ENCODE results near the gene CHCHD6.
A peak's percentile ranks its signal among the peaks of the same experiment; 100 is the strongest.

Gene CHCHD6

DNA sequence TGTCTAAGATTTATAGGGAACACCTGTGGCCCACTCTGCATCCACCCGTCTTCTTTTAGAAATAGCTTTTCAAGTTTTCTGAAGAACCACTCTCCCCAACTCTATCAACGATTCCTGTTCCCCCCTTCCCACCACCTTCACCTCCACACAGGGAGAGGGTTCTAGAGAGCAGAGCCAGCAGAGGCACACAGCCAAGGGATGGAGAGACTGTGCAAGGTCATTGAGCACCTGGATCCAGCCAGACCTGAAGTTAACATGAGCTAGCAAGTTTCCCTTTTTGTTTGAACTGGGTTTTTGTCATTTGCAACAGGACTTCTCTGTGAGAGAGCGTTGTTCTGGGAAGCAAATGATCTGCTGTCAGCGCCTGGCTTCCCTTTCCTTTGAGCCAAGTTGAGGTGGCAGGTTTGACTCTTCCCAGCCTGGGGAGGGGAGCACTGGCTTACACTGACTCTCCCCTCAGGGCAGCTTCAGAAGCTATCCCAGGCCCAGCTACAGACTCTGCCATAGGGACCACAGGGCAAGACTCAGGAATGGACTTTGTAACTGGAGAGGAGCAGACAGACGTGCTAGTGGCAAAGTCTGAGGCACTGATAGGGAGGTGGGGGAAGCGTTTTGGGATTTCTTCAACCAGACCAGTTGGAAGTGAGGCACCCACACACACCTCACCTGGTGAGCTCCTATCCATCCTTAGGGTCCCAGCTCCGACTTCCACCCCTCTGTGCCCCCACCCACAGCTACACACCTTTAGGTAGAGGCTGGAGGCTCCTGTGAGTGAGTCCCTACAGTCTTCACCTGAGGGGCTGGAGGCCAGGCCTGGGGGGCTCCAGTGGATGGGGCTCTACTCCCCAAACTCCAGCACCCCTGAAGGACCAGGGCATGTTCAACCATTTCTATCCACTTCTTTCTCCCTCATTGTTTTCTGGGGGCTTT lies 259.5 kb downstream of the CHCHD6 start:
- DNase-seq: no peak

DNA sequence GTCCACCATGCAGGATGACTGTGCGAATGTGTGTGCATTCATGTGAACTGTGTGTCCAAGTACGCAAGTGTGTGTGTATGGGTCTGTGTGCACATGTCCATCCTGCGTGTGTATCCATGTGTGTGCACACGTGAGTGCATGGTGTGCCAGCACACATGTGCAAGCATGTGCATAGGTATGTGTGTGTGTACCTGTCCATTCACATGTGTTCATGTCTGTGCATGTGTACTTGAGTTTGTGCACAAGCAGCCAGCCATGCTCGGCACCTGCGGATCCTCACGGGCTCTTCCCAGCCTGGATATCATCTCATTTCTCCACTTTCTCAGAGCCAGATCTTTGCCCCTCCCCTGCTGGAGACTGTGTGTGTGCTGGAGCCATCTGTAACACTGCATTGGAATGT lies 260.2 kb downstream of the CHCHD6 start:
- no peak for DNase-seq

DNA sequence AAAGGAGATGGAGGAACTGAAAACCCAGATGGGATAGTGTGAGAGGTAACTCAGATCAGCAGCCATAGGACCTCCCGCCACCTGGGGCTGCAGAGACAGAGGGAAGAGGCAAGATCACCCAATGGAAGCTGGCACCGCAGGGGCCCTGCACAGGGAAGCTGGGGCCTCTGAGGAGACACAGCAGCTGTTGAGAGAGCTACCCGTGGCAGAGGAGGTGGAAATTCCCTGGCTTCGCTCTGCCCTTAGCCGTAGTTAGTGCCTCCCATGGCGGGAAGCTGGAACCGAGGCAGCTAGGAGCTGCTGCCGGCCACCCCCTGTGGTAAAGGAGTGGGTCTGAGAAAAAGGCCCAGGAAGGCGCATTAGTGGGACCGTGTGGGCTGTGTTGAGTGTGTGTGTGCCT lies 260.9 kb downstream of the CHCHD6 start:
- no peak for DNase-seq

DNA sequence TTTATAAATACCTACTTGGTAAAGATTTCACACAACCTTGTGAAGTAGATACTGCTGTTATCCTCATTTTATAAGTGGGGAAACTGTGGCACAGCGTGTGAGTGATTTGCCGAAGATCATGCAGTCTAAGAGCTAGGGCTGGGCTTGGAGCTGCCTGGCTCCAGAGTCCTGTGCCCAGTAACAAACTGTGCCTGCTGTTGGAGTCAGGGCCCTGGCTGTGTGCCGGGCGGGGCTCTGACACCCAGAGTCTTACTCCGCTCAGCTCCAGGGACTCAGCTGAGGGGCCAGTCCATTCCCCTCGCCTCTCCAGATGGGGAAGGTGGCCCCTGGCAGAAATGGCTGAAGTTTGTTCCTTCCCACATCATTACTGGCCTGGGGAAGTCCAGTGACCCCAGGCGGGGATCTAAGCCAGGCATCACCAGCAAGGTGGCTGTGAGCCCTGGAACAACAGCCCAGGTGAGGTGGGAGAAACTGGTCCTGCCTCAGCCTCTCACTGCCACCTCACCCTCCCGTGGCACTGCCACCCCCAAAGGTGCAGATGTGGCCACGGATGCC lies 261.6 kb downstream of the CHCHD6 start:
- DNase-seq: no peak

DNA sequence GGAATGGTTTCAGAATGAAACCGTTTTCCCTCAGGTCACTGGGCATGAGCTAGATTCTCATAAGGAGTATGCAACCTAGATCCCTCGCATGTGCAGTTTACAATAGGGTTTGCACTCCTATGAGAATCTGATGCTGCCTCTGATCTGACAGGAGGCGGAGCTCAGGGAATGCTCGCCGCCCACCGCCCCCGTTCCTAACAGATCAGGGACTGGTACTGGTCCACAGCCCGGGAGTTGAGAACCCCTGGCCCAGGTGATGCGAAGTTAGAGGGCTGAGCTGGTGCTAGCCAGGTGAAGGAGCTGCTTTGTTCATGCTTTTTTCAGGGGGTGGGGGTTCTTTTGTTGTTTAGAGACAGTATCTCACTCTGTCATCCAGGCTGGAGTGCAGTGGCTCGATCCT lies 263.3 kb downstream of the CHCHD6 start:
- DNase-seq: no peak

DNA sequence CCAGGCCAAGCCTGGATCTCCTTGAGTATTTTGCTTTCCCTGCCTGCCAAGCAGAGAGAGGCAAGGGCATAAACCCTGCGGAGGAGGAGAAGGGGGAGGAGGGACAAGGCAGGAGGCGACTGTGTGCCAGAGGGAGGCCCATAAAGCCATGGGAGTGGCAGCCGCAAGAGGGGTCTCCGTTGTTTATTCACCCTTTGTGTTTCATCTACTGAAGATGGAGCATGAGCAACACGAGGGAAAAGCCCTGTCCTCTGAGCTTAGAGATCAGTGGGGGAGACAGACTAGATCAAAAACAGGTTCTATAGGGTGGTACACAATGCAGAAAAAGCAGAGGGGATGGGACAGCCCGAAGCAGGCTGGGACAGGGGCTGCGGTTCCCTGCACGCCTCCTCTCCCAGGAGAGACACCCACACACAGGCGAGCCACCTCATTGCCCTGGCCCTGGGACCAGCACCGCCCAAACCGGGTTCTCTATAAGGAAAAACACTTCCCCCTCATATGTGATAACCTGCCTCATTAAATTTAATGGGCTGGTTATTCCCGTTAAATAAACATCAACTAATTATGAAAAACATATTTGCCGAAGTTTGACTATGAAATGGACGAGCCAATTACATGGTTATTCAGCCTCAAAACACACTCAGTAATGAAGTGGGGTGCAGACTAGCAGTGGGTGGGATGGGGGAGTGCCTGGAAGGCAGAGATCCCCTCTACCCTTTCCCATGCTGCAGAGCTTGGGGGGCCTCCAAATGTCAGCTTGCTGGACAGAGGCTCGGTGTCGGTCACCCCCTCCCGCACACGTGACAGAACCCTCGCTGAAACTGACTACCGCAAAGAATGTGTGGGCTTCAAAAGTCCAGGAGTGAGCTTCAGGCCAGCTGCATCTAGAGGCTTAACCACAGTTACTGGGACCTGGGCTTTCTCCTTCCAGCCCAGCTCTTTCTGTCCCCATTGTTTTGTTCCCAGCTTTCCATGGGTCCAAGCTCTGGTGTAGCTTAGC lies 264.7 kb downstream of the CHCHD6 start:
- DNase-seq: no peak

DNA sequence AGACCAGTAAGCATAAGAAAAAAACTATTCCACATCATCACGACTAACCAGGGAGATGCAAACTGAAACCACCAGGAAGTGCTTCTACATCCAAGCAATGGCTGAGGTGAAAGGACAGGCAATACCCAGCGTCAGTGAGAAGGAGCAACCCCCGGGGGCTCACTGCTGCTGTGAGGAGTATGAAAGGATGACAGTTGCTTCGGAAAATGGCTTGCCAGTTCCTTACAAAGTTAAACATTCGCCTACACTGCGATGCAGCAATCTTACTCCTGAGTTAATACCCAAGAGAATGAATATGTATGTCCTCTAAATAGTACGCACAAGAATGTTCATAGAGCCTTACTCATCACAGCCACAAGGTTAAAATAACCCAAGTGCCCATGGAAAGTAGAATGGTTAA lies 265.5 kb downstream of the CHCHD6 start:
- no peak for DNase-seq

DNA sequence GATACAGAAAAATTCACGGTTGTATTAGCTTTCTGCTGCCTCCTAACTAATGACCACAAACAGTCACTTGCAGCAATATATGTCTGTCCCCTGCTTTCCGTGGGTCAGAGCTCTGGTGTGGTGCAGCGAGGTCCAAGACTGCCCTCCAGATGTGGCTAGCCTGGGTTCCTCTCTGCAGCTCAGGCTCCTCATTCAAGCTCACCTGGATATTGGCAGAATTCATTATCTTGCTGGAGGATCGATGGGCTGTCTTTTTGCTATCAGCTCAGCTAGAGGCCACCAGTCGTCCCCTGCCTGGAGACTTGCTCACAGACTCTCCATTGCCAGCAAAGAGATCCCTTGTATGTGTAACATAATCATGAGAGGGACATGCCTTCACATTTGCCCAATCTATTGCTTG lies 266.1 kb downstream of the CHCHD6 start:
- no peak for DNase-seq

DNA sequence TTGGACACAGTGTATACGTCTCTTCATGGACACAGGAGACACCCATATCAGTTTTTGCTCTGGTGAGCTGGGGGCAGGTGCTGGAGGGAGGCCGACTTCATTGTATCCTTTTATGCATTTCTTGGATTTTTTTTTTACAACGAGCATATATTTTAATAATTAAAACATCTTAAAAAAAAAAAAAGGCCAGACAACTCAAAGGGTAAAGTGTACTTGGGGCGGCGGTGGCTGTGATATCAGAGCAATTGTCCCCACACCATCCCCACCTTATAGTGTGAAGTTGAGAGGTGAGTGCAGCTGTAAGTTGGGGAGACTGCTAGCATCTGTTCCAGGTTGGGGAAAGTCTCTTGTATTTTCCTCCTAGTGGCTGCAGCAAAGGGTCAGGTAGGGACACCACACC lies 266.9 kb downstream of the CHCHD6 start:
- DNase-seq: no peak

DNA sequence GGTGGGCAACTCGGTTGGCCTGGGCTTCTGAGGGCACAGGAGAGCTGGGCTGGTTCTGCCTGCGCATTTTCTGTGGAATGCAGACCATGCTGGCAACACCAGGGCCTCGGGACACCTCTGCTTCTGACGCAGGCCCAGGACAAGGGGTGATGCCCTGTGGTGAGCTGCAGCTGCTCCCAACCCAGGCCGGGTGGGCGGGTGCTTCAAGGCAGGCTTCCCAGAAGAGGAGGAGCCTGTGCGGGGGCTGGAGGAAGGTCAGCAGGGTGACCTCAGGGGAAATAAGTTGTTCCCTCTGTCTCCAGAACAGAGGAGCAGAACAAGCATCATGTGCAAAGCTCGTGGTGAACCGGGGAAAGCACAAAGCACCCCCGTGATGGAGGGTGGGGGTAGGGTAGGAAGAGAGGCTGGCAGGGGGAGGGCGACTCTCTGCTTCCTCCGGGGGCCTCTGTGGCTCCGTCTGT lies 267.9 kb downstream of the CHCHD6 start:
- no peak for DNase-seq

DNA sequence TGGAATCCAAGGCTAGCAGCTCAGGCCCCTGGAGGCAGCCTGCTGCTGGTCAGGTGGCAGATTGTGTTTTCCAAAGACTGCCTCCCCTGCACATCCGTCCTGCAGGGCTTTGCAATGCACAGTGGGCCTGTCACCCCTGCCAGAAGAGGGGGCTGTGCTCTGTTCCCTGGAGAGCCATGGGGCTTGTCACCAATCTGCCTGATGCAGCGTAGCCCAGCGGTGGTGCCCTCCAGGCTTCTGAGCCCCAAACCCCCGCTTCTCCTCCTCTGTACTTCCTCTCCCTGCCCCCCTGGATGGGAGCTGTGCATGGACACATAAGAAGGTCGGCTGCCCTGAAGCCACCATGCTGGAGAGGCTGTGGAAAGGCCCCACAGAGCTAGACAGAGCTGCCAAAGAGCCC lies 268.8 kb downstream of the CHCHD6 start:
- DNase-seq: no peak

DNA sequence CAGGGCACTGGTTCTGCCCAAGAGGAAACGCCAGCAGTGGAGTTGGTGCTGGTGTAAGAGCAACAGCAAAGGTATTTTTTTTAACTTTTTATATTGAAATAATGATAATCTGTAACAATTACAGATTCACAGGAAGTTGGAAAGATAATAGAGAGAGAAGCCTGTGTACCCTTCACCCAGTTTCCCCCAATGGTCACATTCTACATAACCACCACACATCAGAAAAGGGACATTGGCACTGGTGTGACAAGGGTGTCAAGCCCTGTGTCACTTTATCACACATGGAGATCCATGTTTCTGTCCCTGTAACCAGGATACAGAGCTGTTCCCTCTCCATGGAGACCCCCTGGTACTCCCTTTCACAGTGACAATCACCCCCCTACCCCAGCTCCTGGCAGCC lies 269.8 kb downstream of the CHCHD6 start:
- DNase-seq: no peak

DNA sequence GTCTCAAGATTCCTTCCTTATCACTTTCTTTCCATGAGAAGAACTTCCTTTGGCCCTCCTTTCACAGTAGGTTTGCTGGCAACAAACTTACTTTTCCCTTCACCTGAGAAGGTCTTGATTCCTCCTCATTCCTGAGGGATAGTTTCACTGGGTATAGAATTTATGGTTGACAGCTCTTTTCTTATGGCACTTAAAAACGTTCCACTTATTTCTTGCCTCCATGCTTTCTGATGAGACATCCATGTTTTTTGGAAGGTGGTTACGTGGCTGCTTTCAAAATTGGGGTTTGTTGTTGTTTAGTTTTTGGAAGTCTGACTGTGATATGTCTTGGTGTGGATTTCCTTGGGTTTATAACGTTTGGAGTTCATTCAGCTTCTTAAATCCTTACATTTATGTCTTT lies 270.7 kb downstream of the CHCHD6 start:
- DNase-seq: no peak

DNA sequence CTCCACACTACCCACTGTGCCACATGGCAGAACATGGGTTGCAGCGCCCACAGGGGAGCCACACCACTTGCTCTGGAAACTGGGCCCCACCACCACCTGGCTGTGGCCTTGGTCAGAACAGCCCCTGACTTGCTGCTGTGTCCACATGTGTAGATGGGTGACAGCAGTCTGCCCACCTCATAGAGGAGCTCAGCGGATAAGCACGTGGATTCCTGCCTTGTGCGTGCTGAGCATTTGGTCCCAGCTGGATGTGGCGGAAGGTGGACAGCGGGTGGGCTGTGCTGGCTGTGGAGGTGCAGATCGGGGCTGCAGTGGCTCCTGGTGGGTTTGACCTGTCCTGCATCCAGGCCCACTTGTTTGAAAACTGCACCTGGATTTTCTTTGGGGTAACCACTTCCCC lies 272.9 kb downstream of the CHCHD6 start:
- no peak for DNase-seq

DNA sequence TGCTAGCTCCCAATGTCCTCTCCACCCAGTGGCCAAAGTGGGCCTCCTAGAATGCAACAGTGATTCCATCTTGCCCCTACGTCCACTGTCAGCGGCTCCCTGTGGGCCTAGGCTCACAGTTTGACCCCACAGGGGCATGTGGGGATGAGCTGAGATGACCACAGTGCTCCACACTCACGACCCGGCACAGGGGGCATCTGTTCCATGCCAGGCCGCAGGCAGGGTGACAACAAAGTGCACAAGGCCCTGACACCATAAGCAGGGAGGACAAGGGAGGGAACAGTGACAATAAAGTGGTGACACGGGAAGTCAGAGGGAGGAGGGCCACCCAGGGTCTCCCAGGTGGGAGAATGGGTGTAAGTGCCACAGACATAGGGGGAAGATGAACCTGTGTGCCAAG lies 273.8 kb downstream of the CHCHD6 start:
- DNase-seq: no peak

DNA sequence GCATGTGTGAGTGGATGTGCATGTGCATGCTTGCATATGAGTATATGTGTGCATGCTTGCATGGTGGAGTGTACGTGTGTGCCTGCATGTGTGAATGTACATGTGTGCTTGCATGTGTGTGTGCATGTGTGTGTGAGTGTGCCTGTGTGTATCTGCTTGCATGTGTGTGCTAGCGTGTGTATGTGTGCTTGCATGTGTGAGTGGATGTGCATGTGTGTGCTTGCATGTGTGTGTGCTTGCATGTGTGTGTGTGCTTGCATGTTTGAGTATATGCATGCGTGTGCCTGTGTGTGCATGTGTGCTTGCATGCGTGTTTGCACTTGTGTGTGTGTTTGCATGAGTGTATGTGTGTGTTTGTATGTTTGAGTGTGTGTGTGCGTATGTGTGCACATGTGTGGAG lies 274.3 kb downstream of the CHCHD6 start:
- no peak for DNase-seq

DNA sequence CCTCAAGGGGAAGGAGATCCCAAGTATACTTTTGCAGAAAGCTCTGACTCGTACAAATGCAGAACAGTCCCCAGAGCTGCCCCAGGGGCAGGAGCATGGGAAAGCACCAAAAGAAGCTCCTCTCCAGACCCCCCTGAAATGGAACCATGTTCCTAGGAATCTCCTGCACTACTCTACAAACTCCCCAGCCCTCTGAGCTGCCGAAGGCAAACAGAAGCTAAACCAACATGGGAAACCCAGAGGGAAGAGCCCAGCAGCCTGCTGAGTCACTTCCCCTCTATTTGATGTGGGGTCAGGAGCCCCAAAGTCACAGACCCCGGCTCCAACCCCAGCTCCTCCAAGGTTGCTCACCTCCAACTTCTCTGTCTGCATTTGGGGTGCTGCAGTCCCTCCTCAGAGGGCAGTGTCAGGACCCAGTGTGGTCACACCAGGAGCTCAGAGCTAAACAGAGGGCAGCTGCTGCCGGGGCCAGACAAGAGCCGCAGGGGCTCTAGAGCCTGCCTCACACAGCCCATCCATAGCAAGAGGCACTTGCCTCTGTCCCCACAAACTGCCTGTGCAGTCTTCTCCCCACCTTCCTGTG lies 275.1 kb downstream of the CHCHD6 start:
- no peak for DNase-seq

DNA sequence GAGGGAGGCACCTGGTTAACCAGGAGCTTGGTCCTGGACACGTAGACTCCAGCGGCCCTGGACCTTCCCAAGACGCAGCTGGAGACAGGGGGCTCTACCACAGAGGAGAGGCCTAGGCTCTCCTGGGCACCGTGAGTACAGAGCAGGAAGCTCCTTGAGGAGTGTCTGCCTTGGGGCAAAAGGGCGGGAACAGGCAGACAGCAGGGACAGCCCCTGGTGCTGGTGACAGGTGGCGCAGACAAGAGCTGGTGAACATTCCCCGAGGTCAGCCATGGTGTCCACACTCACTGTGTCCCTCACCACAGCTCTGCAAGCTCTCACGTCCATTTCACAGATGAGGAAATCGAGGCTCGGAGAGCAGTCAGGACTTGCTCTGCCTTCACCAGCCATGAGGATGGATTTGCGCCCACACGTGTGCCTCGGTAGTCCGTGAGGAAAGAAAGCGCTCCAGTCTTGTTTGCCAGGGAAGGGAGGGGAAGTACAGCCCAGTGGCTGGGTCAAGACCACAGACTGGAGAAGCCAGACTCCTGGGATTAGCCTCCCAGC lies 276.3 kb downstream of the CHCHD6 start:
- DNase-seq: no peak

DNA sequence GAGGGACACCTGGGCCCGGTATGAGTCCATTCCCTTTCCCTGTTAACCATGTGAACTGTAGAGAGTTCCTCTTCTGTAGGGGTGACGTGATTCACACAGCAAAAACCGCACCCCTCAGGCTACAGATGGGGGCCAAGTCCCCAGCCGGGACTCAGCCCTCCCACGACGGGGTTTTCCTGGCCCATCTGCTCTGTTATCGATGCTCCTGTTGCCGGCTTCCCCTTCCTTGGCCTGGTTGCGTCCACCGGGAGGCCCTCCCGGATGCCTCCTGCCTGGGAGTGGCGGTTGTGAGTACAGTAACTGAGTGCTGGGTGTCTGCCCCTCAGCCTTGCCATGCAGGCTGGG lies 278.1 kb downstream of the CHCHD6 start:
- DNase-seq: peak; percentile 50

DNA sequence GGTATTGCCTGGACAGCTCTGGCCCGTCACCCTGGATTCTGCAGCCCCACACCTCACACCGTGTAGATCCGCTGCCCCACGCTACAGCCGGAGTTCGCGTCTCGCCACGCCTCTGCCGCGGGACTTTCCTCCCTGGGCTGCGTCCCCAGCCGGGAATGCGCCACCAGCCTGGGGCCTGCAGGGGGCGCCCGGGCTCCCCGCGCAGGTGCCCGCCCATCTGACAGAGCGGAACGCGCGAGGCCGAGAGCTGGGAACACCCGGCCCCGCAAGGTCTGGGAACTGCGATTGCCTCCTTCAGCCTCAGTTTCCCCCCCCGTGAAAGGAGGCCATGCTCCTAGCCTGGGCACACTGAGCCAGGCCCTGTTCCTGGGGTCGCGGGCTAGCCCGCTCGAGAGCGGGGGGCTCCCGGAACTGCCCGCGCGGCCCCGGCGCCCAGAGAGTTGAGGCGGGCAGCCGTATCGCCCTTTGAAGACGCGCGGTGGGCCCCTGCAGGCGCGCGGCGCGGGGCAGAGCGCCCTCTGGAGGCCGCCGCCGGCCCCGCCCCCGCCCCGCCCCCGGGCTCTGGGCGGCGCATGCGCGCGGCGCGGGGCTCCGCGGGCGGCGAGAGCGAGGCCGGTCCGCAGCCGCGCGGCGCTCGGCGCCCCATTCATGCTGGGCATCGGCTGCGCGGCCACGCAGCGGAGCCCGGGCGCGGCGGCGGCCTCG lies 278.6 kb downstream of the CHCHD6 start, which contains the start of gene PLXNA1:
PLXNA1 (plus strand) TSS at position 645 of the 705 bp plus-strand sequence. CDS start 5,479 bp downstream, outside the sequence.
- DNase-seq: peak; percentile 81

DNA sequence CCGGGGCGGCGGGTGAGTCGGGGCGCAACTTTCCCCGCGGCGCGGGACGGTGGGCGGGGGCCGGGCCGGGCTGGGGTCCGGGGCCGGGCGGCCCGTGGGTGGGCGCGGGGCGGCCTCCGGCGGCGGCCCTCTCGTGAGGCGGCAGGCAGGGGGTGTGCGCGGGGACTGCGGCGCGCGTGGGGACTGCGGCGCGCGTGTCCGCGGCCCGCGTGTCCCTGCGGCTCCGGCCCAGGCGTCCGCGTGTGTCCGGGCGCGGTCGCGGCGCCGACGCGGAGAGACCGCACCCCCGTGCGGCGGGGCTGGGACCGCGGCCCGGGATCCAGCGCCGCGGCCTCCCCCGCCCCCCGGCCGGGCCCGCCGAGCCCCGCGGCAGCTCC lies 279.2 kb downstream of the CHCHD6 start:
- no peak for DNase-seq
